Uterus (tissue), 4 donors: ENCODE data around the gene SLC18A2. TPM values are rescaled to one million over a fixed set of nuclear protein-coding genes. Genes with fewer than 3 reads are reported as not detected.
"Not testable (repeated sequence)": the region's sequence is repeated elsewhere in the genome, so short reads cannot be mapped to it uniquely, and the experiment has no call there.

Experiments
- DNase-seq, 2 donors: peaks; one replicate each; pipeline ENCODE4 v3.0.0-alpha.2; 2019 to 2020
- H3K27ac ChIP-seq, 2 donors: fragments of 200-600 bp; sonication (generic); 1 replicate in 1 of 2; 2 replicates in 1 of 2; pipeline ENCODE4 v1.5.1; 2016 to 2018
- H3K27me3 ChIP-seq, 2 donors: fragments of 200-600 bp; sonication (generic); one replicate each; pipeline ENCODE4 v1.5.1; 2018 to 2019; ENCODE audit warnings: control low read depth in 1 of 2
- H3K36me3 ChIP-seq, 2 donors: fragments of 200-600 bp; sonication (generic); one replicate each; pipeline ENCODE4 v1.5.1; 2019; ENCODE audit warnings: control low read depth in 1 of 2
- H3K4me1 ChIP-seq, 2 donors: fragments of 200-600 bp; sonication (generic); one replicate each; pipeline ENCODE4 v1.5.1; 2018 to 2019; ENCODE audit warnings: control low read depth in 1 of 2
- H3K4me3 ChIP-seq, 2 donors: fragments of 200-600 bp; sonication (generic); 1 replicate in 1 of 2; 2 replicates in 1 of 2; pipeline ENCODE4 v1.5.1; 2018 to 2019; ENCODE audit warnings: mild to moderate bottlenecking in 1 of 2
- H3K9me3 ChIP-seq, 2 donors: fragments of 200-600 bp; sonication (generic); one replicate each; pipeline ENCODE4 v1.5.1; 2019; ENCODE audit warnings: control low read depth in 1 of 2
- POLR2A ChIP-seq, 2 donors: fragments of 450-650 bp; IDR thresholded peaks; one replicate each; pipeline ENCODE4 v1.6.1; 2016; ENCODE audit warnings: antibody characterized with exemption in 2 of 2, mild to moderate bottlenecking in 1 of 2, moderate library complexity in 1 of 2
- intact Hi-C: fragments of 100-400 bp; cut with DNase I; formaldehyde crosslinking; loops from one replicate; pipeline ENCODE4 v1.15.1; 2023; ENCODE audit warnings: low total_unique reads
- total RNA-seq, 4 donors: library from RNA; depleted of rRNA in 3 of 4; stranded (reverse); fragments of >200 nt in 3 of 4; gene quantifications; one replicate each; pipeline versions ENCODE4 v1.1.0 to v1.2.4, GENCODE V29; 2014 to 2023
- TF ChIP-seq, protein P1 (sequence below), 4 experiments: fragments of 200-600 bp in 2 of 4; fragments of 450-650 bp in 2 of 4; sonication (generic) in 2 of 4; IDR thresholded peaks; one replicate each; pipeline ENCODE4 v1.5.1; 2016 to 2019; ENCODE audit warnings: antibody characterized with exemption in 4 of 4, mild to moderate bottlenecking in 2 of 4, moderate library complexity in 1 of 4
- donor health status: DM: yes; HTN: yes; CAD: no.

Gene SLC18A2
- total RNA-seq, 4 donors from 2014 or later = 0.26 to 2.6 (median 0.70) TPM

DNA sequence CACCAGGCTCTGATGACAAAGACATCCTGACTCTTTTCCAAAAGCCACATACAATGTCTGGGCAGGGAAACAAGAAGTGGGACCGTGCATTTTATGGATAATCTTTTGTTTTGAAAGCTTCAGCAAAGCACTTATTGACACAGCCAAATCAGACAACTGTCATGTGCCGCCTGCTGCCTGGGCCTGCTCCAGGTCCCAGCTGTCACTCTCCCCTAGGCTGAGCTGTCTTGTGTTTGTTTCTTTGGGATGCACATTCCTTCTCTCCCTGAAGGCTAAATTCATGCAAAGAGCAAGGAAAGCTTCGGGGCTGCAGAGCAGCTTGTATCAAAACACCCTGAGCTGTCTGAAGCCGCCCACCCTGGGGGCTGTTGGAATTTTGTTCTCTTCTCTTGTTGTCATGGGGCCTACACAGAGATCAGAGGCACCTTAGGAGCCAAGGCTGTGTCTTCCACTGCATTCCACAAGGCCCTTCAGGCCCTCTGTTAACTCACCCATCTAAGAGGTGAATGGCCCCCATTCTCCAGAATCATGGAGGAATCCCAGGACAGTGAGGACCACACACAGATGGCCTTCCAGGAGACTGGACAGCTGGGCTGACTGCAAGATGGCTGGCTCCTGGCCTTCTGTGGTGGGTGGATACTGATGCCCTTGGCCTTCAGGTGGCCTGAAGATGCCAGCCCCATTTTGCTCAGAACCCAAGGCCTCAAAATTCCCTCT lies 17.8 kb upstream of the SLC18A2 start:
- H3K27ac ChIP-seq = no peak overlapping the region
- H3K4me3 ChIP-seq = no peak overlapping the region
- no peaks in the 10 kb centered on the region for H3K36me3 ChIP-seq
- H3K4me1 ChIP-seq = no peaks in the 10 kb centered on the region
- H3K9me3 ChIP-seq = no peaks in the 10 kb centered on the region
- no peak for DNase-seq
- TF ChIP-seq POLR2A (IDR thresholded peaks at IDR 0.05) = no peak
- TF ChIP-seq, protein P1, sequence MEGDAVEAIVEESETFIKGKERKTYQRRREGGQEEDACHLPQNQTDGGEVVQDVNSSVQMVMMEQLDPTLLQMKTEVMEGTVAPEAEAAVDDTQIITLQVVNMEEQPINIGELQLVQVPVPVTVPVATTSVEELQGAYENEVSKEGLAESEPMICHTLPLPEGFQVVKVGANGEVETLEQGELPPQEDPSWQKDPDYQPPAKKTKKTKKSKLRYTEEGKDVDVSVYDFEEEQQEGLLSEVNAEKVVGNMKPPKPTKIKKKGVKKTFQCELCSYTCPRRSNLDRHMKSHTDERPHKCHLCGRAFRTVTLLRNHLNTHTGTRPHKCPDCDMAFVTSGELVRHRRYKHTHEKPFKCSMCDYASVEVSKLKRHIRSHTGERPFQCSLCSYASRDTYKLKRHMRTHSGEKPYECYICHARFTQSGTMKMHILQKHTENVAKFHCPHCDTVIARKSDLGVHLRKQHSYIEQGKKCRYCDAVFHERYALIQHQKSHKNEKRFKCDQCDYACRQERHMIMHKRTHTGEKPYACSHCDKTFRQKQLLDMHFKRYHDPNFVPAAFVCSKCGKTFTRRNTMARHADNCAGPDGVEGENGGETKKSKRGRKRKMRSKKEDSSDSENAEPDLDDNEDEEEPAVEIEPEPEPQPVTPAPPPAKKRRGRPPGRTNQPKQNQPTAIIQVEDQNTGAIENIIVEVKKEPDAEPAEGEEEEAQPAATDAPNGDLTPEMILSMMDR (IDR thresholded peaks at IDR 0.05) = no peak
- H3K27me3 ChIP-seq = no peaks in the 10 kb centered on the region
- intact Hi-C loops = no loop called here

DNA sequence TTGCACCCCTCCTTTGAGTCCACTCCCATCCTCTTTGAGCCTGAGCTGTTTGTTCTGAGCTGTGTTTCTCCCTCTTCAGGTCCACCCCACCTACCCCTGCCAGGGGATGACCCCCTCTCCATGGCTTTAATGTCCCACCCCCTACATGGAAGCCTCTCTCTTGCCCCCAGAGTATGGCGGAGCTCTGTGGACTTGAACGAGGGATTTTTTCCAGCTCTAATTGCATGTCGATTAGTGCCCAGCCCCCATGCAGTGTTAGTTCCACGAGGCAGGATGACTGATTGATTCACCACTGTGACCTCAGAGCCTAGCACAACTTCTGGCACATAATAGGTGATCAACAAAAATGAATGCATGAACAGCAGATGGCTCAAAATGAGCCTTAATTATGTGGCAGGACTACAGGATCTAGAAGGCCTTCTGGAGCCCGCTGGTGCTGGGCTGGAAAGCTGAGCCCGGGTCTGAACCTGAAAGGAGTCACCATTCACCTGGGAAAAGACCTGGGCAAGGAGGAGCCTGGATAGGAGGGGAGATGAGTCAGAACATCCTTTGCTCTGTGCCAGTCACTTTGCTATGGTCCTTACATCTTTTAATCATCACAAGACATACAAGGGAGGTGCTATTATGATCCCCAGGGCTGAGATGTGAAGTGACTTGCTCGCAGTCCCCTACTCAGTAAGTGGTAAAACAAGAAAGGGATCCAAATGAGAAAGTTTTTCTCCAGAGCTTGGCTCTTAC lies 17.1 kb upstream of the SLC18A2 start:
- intact Hi-C loops = no loop called here
- H3K27me3 ChIP-seq = no peaks in the 10 kb centered on the region
- no peak overlapping the region for H3K27ac ChIP-seq
- no peak overlapping the region for H3K4me3 ChIP-seq
- TF ChIP-seq POLR2A (IDR thresholded peaks at IDR 0.05) = no peak
- H3K36me3 ChIP-seq = no peaks in the 10 kb centered on the region
- H3K4me1 ChIP-seq = no peaks in the 10 kb centered on the region
- no peaks in the 10 kb centered on the region for H3K9me3 ChIP-seq
- no peak for DNase-seq

DNA sequence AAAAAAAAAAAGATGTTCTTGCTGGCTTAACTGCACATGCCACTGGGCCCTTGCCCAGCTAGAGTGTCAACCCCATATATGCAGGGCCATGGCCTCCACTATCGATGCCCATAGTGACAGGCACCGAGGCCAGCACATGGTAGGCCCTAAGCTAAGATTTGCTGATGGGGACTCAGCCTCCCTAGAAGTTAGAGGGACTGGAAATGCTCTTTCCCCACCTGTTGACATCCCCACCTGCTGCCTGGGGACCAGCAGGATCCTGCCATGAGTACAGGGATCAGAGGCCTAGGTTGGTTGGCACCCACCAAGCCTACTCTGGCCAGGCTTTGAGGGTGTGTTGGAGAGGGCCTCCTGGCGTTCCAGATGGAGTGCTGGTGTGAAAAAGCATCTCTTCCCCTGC lies 16.0 kb upstream of the SLC18A2 start:
- intact Hi-C loops = no loop called here
- Histone ChIP-seq H3K4me3 (no peak overlapping the region), H3K36me3 (no peaks in the 10 kb centered on the region), H3K27me3 (no peaks in the 10 kb centered on the region), H3K9me3 (no peaks in the 10 kb centered on the region), H3K4me1 (no peaks in the 10 kb centered on the region), H3K27ac (no peak overlapping the region)
- TF ChIP-seq POLR2A (IDR thresholded peaks at IDR 0.05) = no peak
- TF ChIP-seq, protein P1 (IDR thresholded peaks at IDR 0.05) = no peak
- DNase-seq = no peak

DNA sequence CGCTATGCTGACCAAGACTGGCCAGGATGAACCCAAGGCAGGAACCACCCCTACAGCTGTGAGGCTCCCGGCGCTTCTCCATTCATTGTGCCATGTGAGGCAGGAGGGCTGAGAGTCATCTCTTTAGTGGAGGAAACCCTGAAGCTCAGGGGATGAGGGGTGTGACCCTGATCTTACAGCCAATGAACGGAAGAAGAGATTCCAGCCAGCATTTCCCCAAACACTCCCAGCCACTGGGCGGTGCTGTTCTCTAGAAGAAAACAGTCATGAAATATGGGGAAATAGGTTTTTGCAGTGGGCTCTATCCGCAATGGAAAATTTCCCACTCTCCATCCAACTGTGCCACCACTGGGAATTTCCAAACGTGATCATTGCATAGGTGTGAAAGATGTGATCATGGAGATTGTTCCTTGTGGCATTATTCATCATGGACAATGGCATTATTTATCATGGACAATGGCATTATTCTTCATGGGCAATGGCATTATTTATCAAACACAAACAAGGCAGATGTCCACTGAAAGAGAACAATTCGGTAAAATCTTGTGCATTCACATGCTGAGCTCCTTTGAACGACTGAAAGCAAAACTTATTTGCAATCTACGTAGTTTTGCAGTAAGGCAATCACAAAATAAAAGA lies 14.0 kb upstream of the SLC18A2 start:
- Histone ChIP-seq H3K36me3 (no peaks in the 10 kb centered on the region), H3K4me1 (no peaks in the 10 kb centered on the region), H3K27me3 (no peaks in the 10 kb centered on the region), H3K9me3 (no peaks in the 10 kb centered on the region), H3K27ac (no peak overlapping the region), H3K4me3 (no peak overlapping the region)
- intact Hi-C loops = no loop called here
- no peak for DNase-seq
- TF ChIP-seq POLR2A (IDR thresholded peaks at IDR 0.05) = no peak
- TF ChIP-seq, protein P1 (IDR thresholded peaks at IDR 0.05) = no peak

DNA sequence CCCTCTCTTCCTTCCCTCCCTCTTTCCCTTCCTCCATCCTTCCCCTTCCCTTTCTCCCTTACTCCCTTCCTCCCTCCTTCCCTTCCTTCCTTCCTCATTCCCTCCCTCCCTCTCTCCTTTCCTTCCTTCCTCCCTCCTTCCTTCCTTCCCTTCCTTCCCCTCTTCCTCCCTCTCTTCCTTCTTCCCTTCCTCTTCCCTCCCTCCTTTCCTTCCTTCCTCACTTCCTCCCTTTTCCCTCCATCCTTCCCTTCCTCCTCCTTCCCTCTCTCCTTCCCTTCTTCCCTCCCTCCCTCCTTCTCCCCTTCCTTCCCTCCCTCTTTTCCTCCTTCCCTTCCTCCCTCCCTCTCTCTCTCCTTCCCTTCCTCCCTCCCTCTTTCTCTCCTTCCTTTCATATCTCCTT lies 12.7 kb upstream of the SLC18A2 start:
- Histone ChIP-seq H3K36me3 (no peaks in the 10 kb centered on the region), H3K27me3 (no peaks in the 10 kb centered on the region), H3K4me1 (no peaks in the 10 kb centered on the region)

DNA sequence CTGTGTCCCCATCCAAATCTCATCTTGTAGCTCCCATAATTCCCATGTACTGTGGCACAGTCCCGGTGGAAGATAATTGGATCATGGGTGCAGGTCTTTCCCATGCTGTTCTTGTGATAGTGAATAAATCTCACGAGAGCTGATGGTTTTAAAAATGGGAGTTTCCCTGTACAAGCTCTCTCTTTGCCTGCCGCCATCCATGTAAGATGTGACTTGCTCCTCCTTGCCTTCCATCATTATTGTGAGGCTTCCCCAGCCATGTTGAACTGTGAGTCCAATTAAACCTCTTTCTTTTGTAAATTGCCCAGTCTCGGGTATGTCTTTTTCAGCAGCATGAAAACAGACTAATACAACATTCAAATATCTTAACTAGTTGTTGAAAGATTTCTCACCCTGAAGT lies 10.8 kb upstream of the SLC18A2 start:
- intact Hi-C loops, H3K27me3 ChIP-seq, H3K27ac ChIP-seq, H3K36me3 ChIP-seq, DNase-seq, H3K9me3 ChIP-seq, H3K4me1 ChIP-seq, H3K4me3 ChIP-seq: not testable (repeated sequence)

More for the DNA sequence above, 12.7 kb upstream of the SLC18A2 start:
- no peak for DNase-seq
- Histone ChIP-seq H3K27ac (no peak overlapping the region), H3K4me3 (no peak overlapping the region), H3K9me3 (no peaks in the 10 kb centered on the region)
- TF ChIP-seq POLR2A (IDR thresholded peaks at IDR 0.05) = no peak
- TF ChIP-seq, protein P1 (IDR thresholded peaks at IDR 0.05) = no peak
- intact Hi-C loops = no loop called here
